Measurements from ENCODE around the gene SUMO1. TPM values are rescaled to one million over a fixed set of nuclear protein-coding genes. Genes with fewer than 3 reads are reported as not detected.

The SUMO1 gene
- total and polyA plus RNA-seq, 5 donors from 2014 or later: 84.8 to 254 (median 173) TPM

- Histone ChIP-seq H3K36me3 (ENCODE audit: control insufficient read depth, insufficient read depth, low read length) (no peaks in the 10 kb centered on the region), H3K4me1 (ENCODE audit: control insufficient read depth, insufficient read depth, low read length, poor library complexity, severe bottlenecking) (no peaks in the 10 kb centered on the region), H3K27me3 (ENCODE audit: control insufficient read depth, insufficient read depth, low read length) (peaks cover 2% of the 10 kb centered on the region), H3K27ac (ENCODE audit: insufficient read depth, low read length, poor library complexity, severe bottlenecking) (no peak overlapping the region), H3K9me3 (ENCODE audit: control insufficient read depth in 2 of 2, low read length in 2 of 2) (no peaks in the 10 kb centered on the region), H3K4me3 (ENCODE audit: low read depth, low read length) (no peak overlapping the region)
- Mint-ChIP-seq H3K36me3 (no peaks in the 10 kb centered on the region), H3K9me3 (no peaks in the 10 kb centered on the region), H3K4me1 (peaks cover 0 to 4% (median 0%) of the 10 kb centered on the region in 4 donors), H3K4me3 (no peak overlapping the region), H3K27me3 (peaks cover 44% of the 10 kb centered on the region), H3K27ac (no peak overlapping the region)
- ATAC-seq (ENCODE audit: low read depth in 2 of 2) (no peak), DNase-seq (no peak)
Observed at GRCh38 chr2:202194418-202194817, 44.0 kb downstream of the SUMO1 start.

- Mint-ChIP-seq H3K27me3 (peaks cover 44% of the 10 kb centered on the region), H3K36me3 (no peaks in the 10 kb centered on the region)
- H3K36me3 ChIP-seq (ENCODE audit: control insufficient read depth, insufficient read depth, low read length): no peaks in the 10 kb centered on the region
Observed at GRCh38 chr2:202193881-202194353, 44.5 kb downstream of the SUMO1 start.

GRCh38 chr2:202193305-202193704 is 45.1 kb downstream of the SUMO1 start:
- Histone ChIP-seq H3K4me3 (ENCODE audit: low read depth, low read length) (no peak overlapping the region), H3K9me3 (ENCODE audit: control insufficient read depth in 2 of 2, low read length in 2 of 2) (no peaks in the 10 kb centered on the region), H3K27ac (ENCODE audit: insufficient read depth, low read length, poor library complexity, severe bottlenecking) (no peak overlapping the region), H3K36me3 (ENCODE audit: control insufficient read depth, insufficient read depth, low read length) (no peaks in the 10 kb centered on the region), H3K4me1 (ENCODE audit: control insufficient read depth, insufficient read depth, low read length, poor library complexity, severe bottlenecking) (no peaks in the 10 kb centered on the region), H3K27me3 (ENCODE audit: control insufficient read depth, insufficient read depth, low read length) (peaks cover 8% of the 10 kb centered on the region)
- no peaks in the 10 kb centered on the region for H3K36me3 Mint-ChIP-seq
- H3K4me1 Mint-ChIP-seq: peaks cover 0 to 4% (median 0%) of the 10 kb centered on the region in 4 donors
- H3K4me3 Mint-ChIP-seq: no peak overlapping the region
- H3K27ac Mint-ChIP-seq: no peak overlapping the region
- ATAC-seq (ENCODE audit: low read depth in 2 of 2): no peak
- no peaks in the 10 kb centered on the region for H3K9me3 Mint-ChIP-seq
- DNase-seq: no peak
- peaks cover 43% of the 10 kb centered on the region for H3K27me3 Mint-ChIP-seq

More at GRCh38 chr2:202193881-202194353, 44.5 kb downstream of the SUMO1 start:
- ATAC-seq (ENCODE audit: low read depth in 2 of 2): no peak
- Mint-ChIP-seq H3K4me1 (peaks cover 0 to 4% (median 0%) of the 10 kb centered on the region in 4 donors), H3K9me3 (no peaks in the 10 kb centered on the region), H3K4me3 (no peak overlapping the region), H3K27ac (no peak overlapping the region)
- Histone ChIP-seq H3K27ac (ENCODE audit: insufficient read depth, low read length, poor library complexity, severe bottlenecking) (no peak overlapping the region), H3K4me3 (ENCODE audit: low read depth, low read length) (no peak overlapping the region), H3K27me3 (ENCODE audit: control insufficient read depth, insufficient read depth, low read length) (peaks cover 3% of the 10 kb centered on the region), H3K4me1 (ENCODE audit: control insufficient read depth, insufficient read depth, low read length, poor library complexity, severe bottlenecking) (no peaks in the 10 kb centered on the region), H3K9me3 (ENCODE audit: control insufficient read depth in 2 of 2, low read length in 2 of 2) (no peaks in the 10 kb centered on the region)
- no peak for DNase-seq

- ATAC-seq (ENCODE audit: low read depth in 2 of 2): no peak
- no peaks in the 10 kb centered on the region for H3K36me3 Mint-ChIP-seq
- H3K27ac ChIP-seq (ENCODE audit: insufficient read depth, low read length, poor library complexity, severe bottlenecking): no peak overlapping the region
- no peak overlapping the region for H3K4me3 Mint-ChIP-seq
- DNase-seq: no peak
- H3K36me3 ChIP-seq (ENCODE audit: control insufficient read depth, insufficient read depth, low read length): no peaks in the 10 kb centered on the region
- H3K4me1 Mint-ChIP-seq: peaks cover 0 to 4% (median 0%) of the 10 kb centered on the region in 4 donors
- H3K9me3 Mint-ChIP-seq: no peaks in the 10 kb centered on the region
- H3K4me1 ChIP-seq (ENCODE audit: control insufficient read depth, insufficient read depth, low read length, poor library complexity, severe bottlenecking): no peaks in the 10 kb centered on the region
- no peaks in the 10 kb centered on the region for H3K9me3 ChIP-seq (ENCODE audit: control insufficient read depth in 2 of 2, low read length in 2 of 2)
- H3K4me3 ChIP-seq (ENCODE audit: low read depth, low read length): no peak overlapping the region
- H3K27me3 ChIP-seq (ENCODE audit: control insufficient read depth, insufficient read depth, low read length): peaks cover 10% of the 10 kb centered on the region
- peaks cover 53% of the 10 kb centered on the region for H3K27me3 Mint-ChIP-seq
- H3K27ac Mint-ChIP-seq: no peak overlapping the region
Observed at GRCh38 chr2:202187570-202187969, 50.8 kb downstream of the SUMO1 start.

- H3K27ac ChIP-seq (ENCODE audit: insufficient read depth, low read length, poor library complexity, severe bottlenecking): no peak overlapping the region
- peaks cover 54% of the 10 kb centered on the region for H3K27me3 Mint-ChIP-seq
- no peak overlapping the region for H3K4me3 Mint-ChIP-seq
- H3K4me3 ChIP-seq (ENCODE audit: low read depth, low read length): no peak overlapping the region
- H3K9me3 Mint-ChIP-seq: no peaks in the 10 kb centered on the region
- peaks cover 0 to 3% (median 0%) of the 10 kb centered on the region in 4 donors for H3K4me1 Mint-ChIP-seq
- no peaks in the 10 kb centered on the region for H3K36me3 ChIP-seq (ENCODE audit: control insufficient read depth, insufficient read depth, low read length)
- peaks cover 12% of the 10 kb centered on the region for H3K27me3 ChIP-seq (ENCODE audit: control insufficient read depth, insufficient read depth, low read length)
- H3K9me3 ChIP-seq (ENCODE audit: control insufficient read depth in 2 of 2, low read length in 2 of 2): no peaks in the 10 kb centered on the region
- no peaks in the 10 kb centered on the region for H3K36me3 Mint-ChIP-seq
- DNase-seq (no peak), ATAC-seq (ENCODE audit: low read depth in 2 of 2) (no peak)
- no peak overlapping the region for H3K27ac Mint-ChIP-seq
- H3K4me1 ChIP-seq (ENCODE audit: control insufficient read depth, insufficient read depth, low read length, poor library complexity, severe bottlenecking): no peaks in the 10 kb centered on the region
Observed at GRCh38 chr2:202186641-202187202, 51.7 kb downstream of the SUMO1 start.

GRCh38 chr2:202185156-202185555 is 53.2 kb downstream of the SUMO1 start:
- Mint-ChIP-seq H3K27me3 (peaks cover 43% of the 10 kb centered on the region), H3K4me3 (no peak overlapping the region)

GRCh38 chr2:202184557-202184956 is 53.8 kb downstream of the SUMO1 start:
- Histone ChIP-seq H3K9me3 (ENCODE audit: control insufficient read depth in 2 of 2, low read length in 2 of 2) (no peaks in the 10 kb centered on the region), H3K36me3 (ENCODE audit: control insufficient read depth, insufficient read depth, low read length) (no peaks in the 10 kb centered on the region), H3K4me1 (ENCODE audit: control insufficient read depth, insufficient read depth, low read length, poor library complexity, severe bottlenecking) (no peaks in the 10 kb centered on the region), H3K27me3 (ENCODE audit: control insufficient read depth, insufficient read depth, low read length) (peaks cover 12% of the 10 kb centered on the region), H3K27ac (ENCODE audit: insufficient read depth, low read length, poor library complexity, severe bottlenecking) (no peak overlapping the region), H3K4me3 (ENCODE audit: low read depth, low read length) (no peak overlapping the region)
- H3K4me1 Mint-ChIP-seq: no peaks in the 10 kb centered on the region
- no peaks in the 10 kb centered on the region for H3K36me3 Mint-ChIP-seq
- peaks cover 41% of the 10 kb centered on the region for H3K27me3 Mint-ChIP-seq
- H3K9me3 Mint-ChIP-seq: no peaks in the 10 kb centered on the region
- H3K27ac Mint-ChIP-seq: no peak overlapping the region
- DNase-seq: no peak
- no peak for ATAC-seq (ENCODE audit: low read depth in 2 of 2)
- no peak overlapping the region for H3K4me3 Mint-ChIP-seq

More at GRCh38 chr2:202185156-202185555, 53.2 kb downstream of the SUMO1 start:
- no peaks in the 10 kb centered on the region for H3K36me3 ChIP-seq (ENCODE audit: control insufficient read depth, insufficient read depth, low read length)
- ATAC-seq (ENCODE audit: low read depth in 2 of 2) (no peak), DNase-seq (no peak)
- H3K4me1 Mint-ChIP-seq: no peaks in the 10 kb centered on the region
- peaks cover 12% of the 10 kb centered on the region for H3K27me3 ChIP-seq (ENCODE audit: control insufficient read depth, insufficient read depth, low read length)
- no peaks in the 10 kb centered on the region for H3K9me3 ChIP-seq (ENCODE audit: control insufficient read depth in 2 of 2, low read length in 2 of 2)
- no peak overlapping the region for H3K27ac Mint-ChIP-seq
- no peaks in the 10 kb centered on the region for H3K9me3 Mint-ChIP-seq
- no peaks in the 10 kb centered on the region for H3K36me3 Mint-ChIP-seq
- no peak overlapping the region for H3K4me3 ChIP-seq (ENCODE audit: low read depth, low read length)
- H3K4me1 ChIP-seq (ENCODE audit: control insufficient read depth, insufficient read depth, low read length, poor library complexity, severe bottlenecking): no peaks in the 10 kb centered on the region
- no peak overlapping the region for H3K27ac ChIP-seq (ENCODE audit: insufficient read depth, low read length, poor library complexity, severe bottlenecking)

- Mint-ChIP-seq H3K27me3 (peaks cover 14% of the 10 kb centered on the region), H3K4me1 (peaks cover 0 to 4% (median under 1%) of the 10 kb centered on the region in 4 donors), H3K9me3 (no peaks in the 10 kb centered on the region), H3K36me3 (no peaks in the 10 kb centered on the region), H3K4me3 (no peak overlapping the region), H3K27ac (no peak overlapping the region)
- DNase-seq (peak; percentile 33 to 63 (median 55)), ATAC-seq (ENCODE audit: low read depth in 2 of 2) (peak; percentile 55 to 77)
- Histone ChIP-seq H3K36me3 (ENCODE audit: control insufficient read depth, insufficient read depth, low read length) (no peaks in the 10 kb centered on the region), H3K27me3 (ENCODE audit: control insufficient read depth, insufficient read depth, low read length) (peaks cover 2% of the 10 kb centered on the region), H3K4me1 (ENCODE audit: control insufficient read depth, insufficient read depth, low read length, poor library complexity, severe bottlenecking) (no peaks in the 10 kb centered on the region), H3K4me3 (ENCODE audit: low read depth, low read length) (no peak overlapping the region), H3K27ac (ENCODE audit: insufficient read depth, low read length, poor library complexity, severe bottlenecking) (no peak overlapping the region), H3K9me3 (ENCODE audit: control insufficient read depth in 2 of 2, low read length in 2 of 2) (no peaks in the 10 kb centered on the region)
Observed at GRCh38 chr2:202178346-202178958, 59.9 kb downstream of the SUMO1 start.

Measured in CD4-positive, CD25-positive, alpha-beta regulatory T cell (primary cell).